A673 (cell line): ENCODE measurements around the gene TRPM2.

ENCODE experiments used
- EZH2 ChIP-seq: fragments of 200-600 bp; sonication (generic); IDR thresholded peaks from 2 replicates; pipeline ENCODE4 v1.6.1; 2017; ENCODE audit warnings: borderline replicate concordance, low read depth, mild to moderate bottlenecking, mixed read lengths, antibody characterized with exemption, low read length; ENCODE audit not compliant: poor library complexity, severe bottlenecking
- TF ChIP-seq, protein P1 (sequence below): fragments of 300-800, 200-600 bp; sonication (generic); conservative IDR thresholded peaks from 2 replicates; pipeline ENCODE4 v1.5.1; 2017; ENCODE audit warnings: low read depth, mild to moderate bottlenecking, antibody characterized with exemption, low read length, moderate library complexity, mixed read lengths

- TF ChIP-seq, protein P1, sequence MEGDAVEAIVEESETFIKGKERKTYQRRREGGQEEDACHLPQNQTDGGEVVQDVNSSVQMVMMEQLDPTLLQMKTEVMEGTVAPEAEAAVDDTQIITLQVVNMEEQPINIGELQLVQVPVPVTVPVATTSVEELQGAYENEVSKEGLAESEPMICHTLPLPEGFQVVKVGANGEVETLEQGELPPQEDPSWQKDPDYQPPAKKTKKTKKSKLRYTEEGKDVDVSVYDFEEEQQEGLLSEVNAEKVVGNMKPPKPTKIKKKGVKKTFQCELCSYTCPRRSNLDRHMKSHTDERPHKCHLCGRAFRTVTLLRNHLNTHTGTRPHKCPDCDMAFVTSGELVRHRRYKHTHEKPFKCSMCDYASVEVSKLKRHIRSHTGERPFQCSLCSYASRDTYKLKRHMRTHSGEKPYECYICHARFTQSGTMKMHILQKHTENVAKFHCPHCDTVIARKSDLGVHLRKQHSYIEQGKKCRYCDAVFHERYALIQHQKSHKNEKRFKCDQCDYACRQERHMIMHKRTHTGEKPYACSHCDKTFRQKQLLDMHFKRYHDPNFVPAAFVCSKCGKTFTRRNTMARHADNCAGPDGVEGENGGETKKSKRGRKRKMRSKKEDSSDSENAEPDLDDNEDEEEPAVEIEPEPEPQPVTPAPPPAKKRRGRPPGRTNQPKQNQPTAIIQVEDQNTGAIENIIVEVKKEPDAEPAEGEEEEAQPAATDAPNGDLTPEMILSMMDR: no peak
- no peak for TF ChIP-seq EZH2
Observed at GRCh38 chr21:44380876-44381275, 27.5 kb downstream of the TRPM2 start.
